Measurements from ENCODE around the gene LAMB4. TPM values are rescaled to one million over a fixed set of nuclear protein-coding genes. Genes with fewer than 3 reads are reported as not detected.

The LAMB4 gene
- total RNA-seq, 1 donor from 2014 or later: not detected

DNA sequence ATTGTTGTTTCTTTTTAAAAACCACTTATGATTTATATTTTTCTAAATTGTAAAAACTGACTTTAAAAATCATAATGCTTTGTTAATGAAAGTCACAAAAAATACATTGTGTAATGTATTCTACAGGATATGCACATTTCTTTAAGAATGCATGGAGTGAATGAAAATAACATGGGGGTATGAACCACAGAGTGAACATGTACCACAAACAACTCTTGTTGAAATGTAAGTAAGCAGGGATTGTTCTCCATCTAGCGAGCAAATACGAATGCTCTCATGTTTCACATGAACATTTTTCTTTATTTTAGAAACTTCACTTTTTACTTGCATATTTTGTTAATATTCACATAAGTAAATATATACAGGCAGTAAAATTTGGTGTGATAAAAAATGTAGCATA, 35.6 kb upstream of the LAMB4 start:
- ATAC-seq (no peak), DNase-seq (no peak)
- no peaks in the 10 kb centered on the region for H3K36me3 ChIP-seq
- H3K9me3 ChIP-seq: no peaks in the 10 kb centered on the region
- TF ChIP-seq, protein P1, sequence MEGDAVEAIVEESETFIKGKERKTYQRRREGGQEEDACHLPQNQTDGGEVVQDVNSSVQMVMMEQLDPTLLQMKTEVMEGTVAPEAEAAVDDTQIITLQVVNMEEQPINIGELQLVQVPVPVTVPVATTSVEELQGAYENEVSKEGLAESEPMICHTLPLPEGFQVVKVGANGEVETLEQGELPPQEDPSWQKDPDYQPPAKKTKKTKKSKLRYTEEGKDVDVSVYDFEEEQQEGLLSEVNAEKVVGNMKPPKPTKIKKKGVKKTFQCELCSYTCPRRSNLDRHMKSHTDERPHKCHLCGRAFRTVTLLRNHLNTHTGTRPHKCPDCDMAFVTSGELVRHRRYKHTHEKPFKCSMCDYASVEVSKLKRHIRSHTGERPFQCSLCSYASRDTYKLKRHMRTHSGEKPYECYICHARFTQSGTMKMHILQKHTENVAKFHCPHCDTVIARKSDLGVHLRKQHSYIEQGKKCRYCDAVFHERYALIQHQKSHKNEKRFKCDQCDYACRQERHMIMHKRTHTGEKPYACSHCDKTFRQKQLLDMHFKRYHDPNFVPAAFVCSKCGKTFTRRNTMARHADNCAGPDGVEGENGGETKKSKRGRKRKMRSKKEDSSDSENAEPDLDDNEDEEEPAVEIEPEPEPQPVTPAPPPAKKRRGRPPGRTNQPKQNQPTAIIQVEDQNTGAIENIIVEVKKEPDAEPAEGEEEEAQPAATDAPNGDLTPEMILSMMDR (IDR thresholded peaks at IDR 0.05): no peak
- no peak overlapping the region for H3K4me3 ChIP-seq
- H3K4me1 ChIP-seq: no peaks in the 10 kb centered on the region
- no peak overlapping the region for H3K27ac ChIP-seq
- H3K27me3 ChIP-seq: no peaks in the 10 kb centered on the region
- intact Hi-C loops (cut with DNase I): no loop called here

DNA sequence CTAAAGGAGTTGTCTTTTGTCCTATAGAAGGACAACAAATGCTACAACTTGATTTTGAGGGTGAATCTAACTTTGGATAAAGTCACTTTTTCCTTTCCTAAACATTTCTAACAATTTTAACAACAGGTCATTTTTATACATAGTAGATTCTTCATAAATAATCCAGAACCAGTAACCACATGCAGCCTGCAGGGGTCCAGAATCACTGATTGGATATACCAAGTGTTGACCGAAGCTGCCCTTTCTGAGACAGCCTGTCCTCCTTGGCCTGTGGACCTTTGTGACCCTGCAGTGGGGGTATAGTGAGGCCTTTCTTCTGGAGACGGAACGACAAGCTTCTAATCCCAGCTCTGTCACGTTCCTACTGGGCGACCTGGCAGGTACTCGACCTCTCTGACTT, 34.8 kb upstream of the LAMB4 start:
- Histone ChIP-seq H3K36me3 (no peaks in the 10 kb centered on the region), H3K27me3 (peaks cover 4% of the 10 kb centered on the region), H3K4me1 (no peaks in the 10 kb centered on the region), H3K9me3 (no peaks in the 10 kb centered on the region), H3K27ac (no peak overlapping the region), H3K4me3 (no peak overlapping the region)
- ATAC-seq: no peak
- TF ChIP-seq, protein P1 (IDR thresholded peaks at IDR 0.05): no peak
- no peak for DNase-seq
- intact Hi-C loops (cut with DNase I): no loop called here

DNA sequence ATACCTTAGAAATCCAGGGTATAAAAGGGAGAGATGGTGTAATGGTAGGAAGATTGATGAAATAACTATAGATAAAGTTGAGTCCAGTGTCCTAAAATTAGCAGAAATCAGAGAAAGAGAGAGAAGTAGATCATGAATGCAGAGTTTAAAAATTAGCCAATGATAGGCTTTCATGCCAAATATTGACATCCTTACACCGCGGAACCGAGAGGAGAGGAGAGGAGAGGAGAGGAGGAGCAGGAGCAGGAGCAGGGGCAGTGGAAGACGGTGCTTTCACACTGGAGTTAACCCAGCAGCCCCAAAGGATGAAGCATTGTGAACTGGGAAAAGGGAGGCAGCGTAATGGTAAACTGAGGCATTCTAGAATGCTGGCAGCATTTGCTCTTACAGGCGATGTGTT, 34.2 kb upstream of the LAMB4 start:
- TF ChIP-seq, protein P1 (IDR thresholded peaks at IDR 0.05): no peak
- no peak overlapping the region for H3K4me3 ChIP-seq
- H3K27ac ChIP-seq: no peak overlapping the region
- ATAC-seq (no peak), DNase-seq (no peak)
- H3K9me3 ChIP-seq: no peaks in the 10 kb centered on the region
- no peaks in the 10 kb centered on the region for H3K4me1 ChIP-seq
- intact Hi-C loops (cut with DNase I): no loop called here
- peaks cover 7% of the 10 kb centered on the region for H3K27me3 ChIP-seq
- H3K36me3 ChIP-seq: no peaks in the 10 kb centered on the region

DNA sequence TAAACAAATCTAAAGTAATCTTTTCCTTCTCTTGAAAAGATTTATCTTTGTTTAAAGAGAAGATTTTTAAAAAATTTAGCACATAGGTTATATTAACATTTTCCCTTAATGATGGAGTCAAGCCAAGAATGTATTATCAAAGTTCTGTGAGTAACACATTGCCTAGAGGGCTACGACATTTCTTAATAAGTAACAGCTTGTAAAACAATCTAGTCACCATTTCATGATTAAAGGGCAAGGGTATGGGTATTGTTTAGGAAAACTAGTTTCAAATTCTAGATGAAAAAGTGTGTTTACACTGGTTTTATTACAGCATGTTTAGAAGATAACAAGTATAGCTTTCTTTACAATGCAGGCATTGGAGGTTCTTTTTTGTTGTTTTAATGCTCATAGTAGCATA, 28.6 kb upstream of the LAMB4 start:
- DNase-seq: no peak

DNA sequence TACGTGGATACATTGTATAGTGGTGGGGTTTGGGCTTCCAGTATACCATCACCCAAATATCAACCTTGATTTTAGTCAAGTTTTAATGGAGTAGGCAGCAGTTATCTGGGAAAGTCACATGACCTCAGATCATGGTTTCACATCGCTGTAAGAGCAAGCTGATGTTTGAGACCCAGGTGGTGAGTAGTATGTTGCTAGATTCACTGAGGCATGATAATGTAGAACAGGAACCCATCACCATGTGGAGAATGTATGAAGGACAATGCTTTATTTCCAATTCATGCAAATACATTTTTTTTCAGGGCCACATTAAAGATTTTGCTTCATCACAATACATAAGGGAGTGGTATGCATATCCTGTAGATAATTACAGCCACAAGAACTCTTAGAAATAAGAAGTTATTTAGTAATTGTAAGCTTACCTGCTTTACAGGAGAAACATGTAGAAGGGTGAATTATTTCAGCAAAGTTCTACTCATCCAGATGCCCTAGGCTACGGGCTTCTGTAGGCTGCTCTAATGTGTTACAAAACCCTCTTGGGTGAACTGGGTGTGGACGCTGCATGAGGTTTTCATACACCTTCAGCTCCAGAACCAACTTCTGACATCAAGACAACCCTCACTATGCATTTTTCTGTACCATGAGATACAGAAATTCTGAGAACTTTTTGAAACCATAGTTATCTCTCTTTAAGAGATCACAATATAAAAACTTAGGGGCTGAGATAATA, 27.6 kb upstream of the LAMB4 start:
- no peaks in the 10 kb centered on the region for H3K4me1 ChIP-seq
- intact Hi-C loops (cut with DNase I): no loop called here
- H3K36me3 ChIP-seq: no peaks in the 10 kb centered on the region
- TF ChIP-seq, protein P1 (IDR thresholded peaks at IDR 0.05): no peak
- H3K27ac ChIP-seq: no peak overlapping the region
- no peak for ATAC-seq
- H3K27me3 ChIP-seq: peaks cover 7% of the 10 kb centered on the region
- no peak for DNase-seq
- H3K9me3 ChIP-seq: no peaks in the 10 kb centered on the region
- H3K4me3 ChIP-seq: no peak overlapping the region

More for the DNA sequence above, 28.6 kb upstream of the LAMB4 start:
- no peaks in the 10 kb centered on the region for H3K4me1 ChIP-seq
- no peak for ATAC-seq
- TF ChIP-seq, protein P1 (IDR thresholded peaks at IDR 0.05): no peak
- peaks cover 7% of the 10 kb centered on the region for H3K27me3 ChIP-seq
- H3K27ac ChIP-seq: no peak overlapping the region
- no peaks in the 10 kb centered on the region for H3K36me3 ChIP-seq
- intact Hi-C loops (cut with DNase I): no loop called here
- no peaks in the 10 kb centered on the region for H3K9me3 ChIP-seq
- no peak overlapping the region for H3K4me3 ChIP-seq
